ENCODE results near the gene GOLGA8Q. TPM values are rescaled to one million over a fixed set of nuclear protein-coding genes. Genes with fewer than 3 reads are reported as not detected.

Gene GOLGA8Q
- total RNA-seq, result 0.64 TPM in 1 of 2 replicates, not detected in the other

GRCh38 chr15:30551750-30552149 lies at the start of gene GOLGA8Q:
Gene GOLGA8Q, plus strand, starts transcription at chr15:30552050. Its CDS starts 28 bp downstream, at chr15:30552078.

GRCh38 chr15:30603796-30604195 lies 51.9 kb downstream of the GOLGA8Q start, which contains the start of gene GOLGA8H:
Gene GOLGA8H, plus strand, starts transcription at chr15:30604028. Its CDS starts 98 bp downstream, at chr15:30604126.

Other genes starting within 250 kb of the GOLGA8Q start
- gene CHRFAM7A, start 158.5 kb upstream of the GOLGA8Q start, total RNA-seq, result under 0.01 TPM in 1 of 2 replicates, not detected in the other
- 0.24 and 1.5 TPM in 2 replicates for gene GOLGA8R, start 137.8 kb upstream of the GOLGA8Q start, total RNA-seq
- not detected in 2 replicates for gene GOLGA8H, start 52.0 kb downstream of the GOLGA8Q start, total RNA-seq

All from tracheal epithelial cell (primary cell).